ENCODE measurements around the gene MRPL17.

MRPL17 gene

GRCh38 chr11:6681949-6682348, 1.2 kb downstream of the MRPL17 start:
- peak; percentile 50 for DNase-seq

- no peak for DNase-seq
Observed at GRCh38 chr11:6681505-6681904, 1.6 kb downstream of the MRPL17 start.

GRCh38 chr11:6677018-6677417, 6.1 kb downstream of the MRPL17 start:
- no peak for DNase-seq

- no peak for DNase-seq
Observed at GRCh38 chr11:6674862-6675261, 8.3 kb downstream of the MRPL17 start.

GRCh38 chr11:6674219-6674597, 8.9 kb downstream of the MRPL17 start:
- no peak for DNase-seq

GRCh38 chr11:6673523-6674218, 9.5 kb downstream of the MRPL17 start:
- DNase-seq = no peak

GRCh38 chr11:6671991-6672390, 11.1 kb downstream of the MRPL17 start:
- peak; percentile 62 for DNase-seq

GRCh38 chr11:6670202-6670830, 12.8 kb downstream of the MRPL17 start:
- peak; percentile 16 for DNase-seq

- peak; percentile 60 for DNase-seq
Observed at GRCh38 chr11:6667733-6668374, 15.3 kb downstream of the MRPL17 start.

GRCh38 chr11:6666302-6667183, 16.6 kb downstream of the MRPL17 start:
- no peak for DNase-seq

- DNase-seq = no peak
Observed at GRCh38 chr11:6664551-6664950, 18.6 kb downstream of the MRPL17 start.

- no peak for DNase-seq
Observed at GRCh38 chr11:6663794-6664469, 19.2 kb downstream of the MRPL17 start.

GRCh38 chr11:6660712-6661111, 22.4 kb downstream of the MRPL17 start:
- no peak for DNase-seq

- DNase-seq = no peak
Observed at GRCh38 chr11:6658647-6659046, 24.5 kb downstream of the MRPL17 start.

- DNase-seq = no peak
Observed at GRCh38 chr11:6657346-6657745, 25.8 kb downstream of the MRPL17 start.

GRCh38 chr11:6656936-6657335, 26.2 kb downstream of the MRPL17 start:
- DNase-seq = no peak

- no peak for DNase-seq
Observed at GRCh38 chr11:6656584-6656915, 26.6 kb downstream of the MRPL17 start.

GRCh38 chr11:6655790-6656583, 27.2 kb downstream of the MRPL17 start, which contains the start of gene DCHS1:
TSS of gene DCHS1 (minus strand) at chr11:6655809. CDS start at chr11:6641613, 14,196 bp downstream.
- no peak for DNase-seq

- DNase-seq = no peak
Observed at GRCh38 chr11:6655020-6655789, 27.9 kb downstream of the MRPL17 start.

GRCh38 chr11:6654281-6655019, 28.7 kb downstream of the MRPL17 start:
- DNase-seq = no peak
